ENCODE data around the gene RABGAP1.

Gene RABGAP1

DNA sequence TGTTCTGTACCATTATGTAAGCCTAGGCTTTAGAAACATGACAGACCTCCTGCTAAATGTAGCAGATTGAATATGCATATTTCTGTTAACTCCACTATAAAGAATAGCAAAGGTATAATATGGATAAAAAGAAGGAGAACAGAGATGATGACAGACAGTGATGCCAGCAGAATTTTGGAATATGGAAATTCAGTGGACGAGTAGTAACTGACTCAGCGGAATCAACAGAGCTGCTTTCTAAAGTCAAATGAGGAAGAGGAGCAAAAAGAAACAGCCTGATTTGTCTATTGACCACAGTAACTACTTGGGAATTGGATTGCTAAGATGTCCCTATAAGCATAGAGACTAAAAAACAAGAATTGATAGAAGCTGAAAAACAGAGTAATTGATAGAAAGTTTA is 100.7 kb downstream of the RABGAP1 start:
- DNase-seq (ENCODE audit: low read depth): no peak
- TF ChIP-seq, protein P1, sequence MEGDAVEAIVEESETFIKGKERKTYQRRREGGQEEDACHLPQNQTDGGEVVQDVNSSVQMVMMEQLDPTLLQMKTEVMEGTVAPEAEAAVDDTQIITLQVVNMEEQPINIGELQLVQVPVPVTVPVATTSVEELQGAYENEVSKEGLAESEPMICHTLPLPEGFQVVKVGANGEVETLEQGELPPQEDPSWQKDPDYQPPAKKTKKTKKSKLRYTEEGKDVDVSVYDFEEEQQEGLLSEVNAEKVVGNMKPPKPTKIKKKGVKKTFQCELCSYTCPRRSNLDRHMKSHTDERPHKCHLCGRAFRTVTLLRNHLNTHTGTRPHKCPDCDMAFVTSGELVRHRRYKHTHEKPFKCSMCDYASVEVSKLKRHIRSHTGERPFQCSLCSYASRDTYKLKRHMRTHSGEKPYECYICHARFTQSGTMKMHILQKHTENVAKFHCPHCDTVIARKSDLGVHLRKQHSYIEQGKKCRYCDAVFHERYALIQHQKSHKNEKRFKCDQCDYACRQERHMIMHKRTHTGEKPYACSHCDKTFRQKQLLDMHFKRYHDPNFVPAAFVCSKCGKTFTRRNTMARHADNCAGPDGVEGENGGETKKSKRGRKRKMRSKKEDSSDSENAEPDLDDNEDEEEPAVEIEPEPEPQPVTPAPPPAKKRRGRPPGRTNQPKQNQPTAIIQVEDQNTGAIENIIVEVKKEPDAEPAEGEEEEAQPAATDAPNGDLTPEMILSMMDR (IDR thresholded peaks at IDR 0.05; ENCODE audit: low read depth, low read length, missing control alignments): no peak
- no peak overlapping the region for H3K4me3 ChIP-seq (ENCODE audit: low read depth, low read length)

DNA sequence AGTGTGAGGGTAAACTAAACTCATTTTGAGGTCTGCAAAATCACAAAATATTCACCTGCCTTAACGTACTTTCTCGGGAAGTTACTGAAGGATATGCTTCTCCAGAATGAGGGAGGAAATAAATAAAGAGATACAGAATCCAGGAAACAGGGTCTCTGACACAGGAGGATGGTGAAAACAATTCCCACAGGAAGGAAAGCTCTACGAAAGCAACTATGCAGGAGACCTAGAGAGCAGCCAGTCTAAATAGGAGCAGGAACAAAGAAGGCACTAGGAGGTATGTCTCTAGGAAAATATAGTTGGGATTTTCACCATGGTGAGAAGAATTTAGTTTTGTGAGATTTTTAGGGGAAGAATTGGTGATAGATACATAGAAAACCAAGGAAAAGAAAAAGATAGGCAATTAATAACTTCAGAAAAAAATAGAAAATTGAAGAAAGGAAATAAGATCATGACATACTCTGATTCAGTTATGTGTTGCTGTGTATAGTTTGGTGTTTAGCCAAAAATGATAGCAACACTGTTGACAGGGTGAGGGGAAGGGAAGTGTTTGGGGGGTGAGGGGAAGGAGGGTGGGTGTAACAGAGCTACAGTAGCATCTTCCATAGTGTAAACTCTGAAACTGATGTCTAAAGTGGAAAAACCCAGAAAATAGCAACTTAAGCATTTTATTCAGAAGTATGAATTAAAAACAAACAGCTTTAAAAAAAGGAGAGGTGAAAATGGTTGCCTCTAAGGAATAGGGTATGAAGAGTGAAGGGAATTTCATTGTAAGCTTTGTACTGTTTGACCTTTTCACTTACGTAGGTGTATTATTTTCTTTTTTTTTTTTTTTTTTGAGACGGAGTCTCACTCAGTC is 102.5 kb downstream of the RABGAP1 start:
- TF ChIP-seq, protein P1 (IDR thresholded peaks at IDR 0.05; ENCODE audit: low read depth, low read length, missing control alignments): no peak
- no peak for DNase-seq (ENCODE audit: low read depth)
- H3K4me3 ChIP-seq (ENCODE audit: low read depth, low read length): no peak overlapping the region

DNA sequence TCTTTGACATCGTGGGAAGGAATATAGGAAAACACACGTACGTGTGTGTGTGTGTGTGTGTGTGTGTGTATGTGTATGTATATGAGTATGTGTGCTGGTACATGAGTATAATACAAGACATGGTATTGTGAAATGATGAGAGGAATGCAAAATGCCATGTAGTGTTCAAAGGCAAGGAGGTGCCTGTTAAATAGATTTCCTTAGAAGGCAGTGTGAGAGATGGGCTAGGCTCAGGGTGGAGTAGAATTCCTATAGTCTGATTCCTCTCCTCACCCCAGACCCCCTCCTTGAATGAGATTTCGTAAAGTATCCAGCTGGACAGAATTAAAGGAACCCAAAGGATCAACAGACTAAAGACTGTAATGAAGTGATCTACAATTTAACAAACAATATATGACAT is 103.8 kb downstream of the RABGAP1 start:
- no peak for DNase-seq (ENCODE audit: low read depth)
- TF ChIP-seq, protein P1 (IDR thresholded peaks at IDR 0.05; ENCODE audit: low read depth, low read length, missing control alignments): no peak

DNA sequence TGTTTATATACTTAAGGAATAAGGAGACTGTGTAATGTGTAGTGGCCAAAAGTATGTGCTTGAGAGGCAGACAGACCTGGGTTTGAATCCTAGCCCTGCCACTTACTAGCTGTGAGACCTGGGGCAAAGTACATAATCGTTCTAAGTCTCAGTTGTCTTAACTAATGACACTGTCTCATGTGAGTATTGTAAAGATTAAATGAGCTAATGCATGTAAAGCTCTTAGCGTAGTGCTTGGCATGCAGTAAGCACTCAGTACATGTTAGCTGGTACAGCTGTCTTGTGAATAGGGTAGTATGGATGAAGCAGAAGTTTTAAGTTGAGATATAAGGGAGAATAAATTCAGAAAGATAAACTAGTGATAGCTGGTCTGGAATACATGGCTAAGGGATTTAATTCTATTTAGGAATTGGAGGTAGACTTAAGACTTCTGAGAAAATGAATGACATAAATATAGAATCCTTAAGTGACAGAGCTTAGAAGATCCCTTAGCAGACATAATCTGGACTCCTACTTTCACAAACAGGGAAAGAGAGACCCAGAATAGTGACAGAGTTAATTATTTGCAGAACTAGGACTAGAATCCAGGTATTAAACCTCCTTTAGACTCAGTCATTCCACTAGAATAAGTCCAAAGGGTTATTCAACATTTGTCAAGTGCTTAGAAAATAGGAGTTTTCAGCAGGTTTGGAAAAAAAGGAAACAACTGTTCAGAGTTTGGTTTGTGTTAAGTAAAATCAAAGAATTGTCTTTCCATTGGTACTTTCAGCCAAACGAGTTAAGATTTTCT is 105.8 kb downstream of the RABGAP1 start:
- H3K4me3 ChIP-seq (ENCODE audit: low read depth, low read length): no peak overlapping the region
- TF ChIP-seq, protein P1 (IDR thresholded peaks at IDR 0.05; ENCODE audit: low read depth, low read length, missing control alignments): no peak
- no peak for DNase-seq (ENCODE audit: low read depth)

More for the DNA sequence above, 103.8 kb downstream of the RABGAP1 start:
- no peak overlapping the region for H3K4me3 ChIP-seq (ENCODE audit: low read depth, low read length)

DNA sequence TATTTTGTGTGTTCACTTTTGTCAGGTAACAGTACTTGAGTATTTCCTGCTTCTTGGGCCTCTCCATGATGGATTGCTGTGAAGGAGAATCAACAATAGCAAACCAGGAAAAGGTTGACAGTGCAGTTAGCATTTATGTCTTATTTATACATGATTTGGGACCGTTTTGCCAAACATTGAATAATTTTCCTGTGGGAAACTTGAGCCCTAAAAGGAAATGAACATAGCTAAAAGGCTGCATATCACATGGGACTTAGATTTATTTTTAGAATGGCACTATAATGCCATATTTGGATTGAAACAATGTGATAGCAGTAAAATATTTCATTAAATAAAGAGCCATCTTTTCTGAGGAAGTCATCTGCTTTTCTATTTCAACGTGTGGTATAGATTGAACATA is 107.9 kb downstream of the RABGAP1 start:
- no peak overlapping the region for H3K4me3 ChIP-seq (ENCODE audit: low read depth, low read length)
- DNase-seq (ENCODE audit: low read depth): no peak
- TF ChIP-seq, protein P1 (IDR thresholded peaks at IDR 0.05; ENCODE audit: low read depth, low read length, missing control alignments): no peak

DNA sequence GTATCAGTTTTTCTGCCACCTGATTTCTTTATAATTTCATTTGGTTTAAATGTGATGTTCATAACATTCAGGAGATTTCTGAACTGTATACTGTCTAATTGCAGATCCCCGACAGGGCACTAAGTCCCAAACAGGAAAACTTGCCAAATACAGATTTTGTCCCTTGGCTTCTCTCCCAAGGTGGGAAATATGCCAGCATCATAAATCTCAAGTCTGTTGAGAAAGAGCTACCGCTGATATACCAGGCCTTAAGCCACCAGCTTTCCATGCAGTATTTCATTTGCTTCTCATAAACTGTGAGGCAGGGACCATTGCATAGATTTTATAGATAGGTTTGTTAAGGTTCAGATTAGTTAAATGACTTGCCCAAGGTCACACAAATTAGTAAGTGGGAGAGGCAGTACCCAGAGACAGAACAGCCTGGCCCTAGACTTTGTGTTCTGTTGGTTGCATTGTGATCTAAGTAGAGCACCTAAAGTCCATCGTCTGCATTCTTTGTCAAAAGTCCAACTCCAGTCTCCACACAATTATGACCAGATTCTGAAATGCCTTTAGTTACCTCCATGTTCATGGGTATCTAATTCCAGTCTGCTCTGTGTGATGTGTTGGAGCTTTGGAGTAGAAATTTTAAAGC is 108.9 kb downstream of the RABGAP1 start:
- no peak overlapping the region for H3K4me3 ChIP-seq (ENCODE audit: low read depth, low read length)
- TF ChIP-seq, protein P1 (IDR thresholded peaks at IDR 0.05; ENCODE audit: low read depth, low read length, missing control alignments): no peak
- DNase-seq (ENCODE audit: low read depth): no peak

Measured in GM12864 (cell line).